NOMO-1 (cell line): ENCODE measurements around the gene CEP170.
"Not testable (repeated sequence)": the region's sequence is repeated elsewhere in the genome, so short reads cannot be mapped to it uniquely, and the experiment has no call there.

Source experiments
- DNase-seq, 2 experiments: peaks; one replicate each; lab custom pipeline; 2025; ENCODE audit not compliant: unreplicated experiment in 2 of 2; lab: John Stamatoyannopoulos, UW

CEP170 gene

GRCh38 chr1:243101551-243102050 lies 153.5 kb downstream of the CEP170 start:
- DNase-seq, result peak; percentile 28 to 42

DNA sequence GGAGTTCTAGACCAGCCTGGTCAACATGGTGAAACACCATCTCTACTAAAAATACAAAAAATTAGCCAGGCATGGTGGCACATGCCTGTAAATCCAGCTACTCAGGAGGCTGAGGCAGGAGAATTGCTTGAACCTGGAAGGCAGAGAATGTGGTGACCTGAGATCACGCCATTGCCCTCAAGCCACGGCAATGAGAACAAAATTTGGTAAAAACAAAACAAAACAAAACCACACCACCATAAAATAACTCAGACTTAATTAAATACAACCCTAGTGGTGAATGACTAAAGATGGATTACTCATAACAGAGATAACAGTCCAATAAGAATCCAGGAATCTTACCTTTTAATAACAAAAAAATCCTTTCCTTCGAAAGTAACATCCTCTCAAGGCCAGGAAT lies 167.7 kb downstream of the CEP170 start:
- DNase-seq, result not testable (repeated sequence)
